Spinal cord (tissue), 10 donors: ENCODE data around the gene YBX1. TPM values are rescaled to one million over a fixed set of nuclear protein-coding genes. Genes with fewer than 3 reads are reported as not detected.

Source experiments
- DNase-seq, 6 donors: peaks; one replicate each; pipeline versions ENCODE4 v3.0.0 to v3.0.0-alpha.2; 2013 to 2015; ENCODE audit warnings: low spot score in 6 of 6, low read depth in 4 of 6
- H3K27ac ChIP-seq: one replicate; pipeline ENCODE4 v1.5.1; 2013; ENCODE audit warnings: low read depth, low read length, control low read depth
- H3K27me3 ChIP-seq: one replicate; pipeline ENCODE4 v1.6.1; 2013; ENCODE audit warnings: low read length; ENCODE audit not compliant: control insufficient read depth, insufficient read depth
- H3K36me3 ChIP-seq: one replicate; pipeline ENCODE4 v1.6.1; 2013; ENCODE audit warnings: low read length; ENCODE audit not compliant: control insufficient read depth, insufficient read depth
- H3K4me1 ChIP-seq: one replicate; pipeline ENCODE4 v1.6.1; 2013; ENCODE audit warnings: low read length; ENCODE audit not compliant: control insufficient read depth, insufficient read depth
- H3K4me3 ChIP-seq: one replicate; pipeline ENCODE4 v1.5.1; 2013; ENCODE audit warnings: low read depth, low read length, control low read depth
- H3K9me3 ChIP-seq: one replicate; pipeline ENCODE4 v1.6.1; 2013; ENCODE audit warnings: low read length; ENCODE audit not compliant: control insufficient read depth, insufficient read depth
- WGBS: methylation state at CpG from one replicate; pipeline ENCODE4 v1.1.5; 2013; ENCODE audit warnings: missing lambda C conversion rate; ENCODE audit not compliant: insufficient coverage; 5-methylcytosine and 5-hydroxymethylcytosine counted together
- long read RNA-seq, 4 donors: transcript quantifications; one replicate each; lab custom pipeline, GENCODE V29; 2026
- polyA plus RNA-seq, 2 donors: library from polyadenylated mRNA; unstranded; fragments of 120-200 nt; gene quantifications; one replicate each; pipeline ENCODE4 v1.2.1, GENCODE V29; 2013; ENCODE audit not compliant: insufficient read length in 2 of 2
- total RNA-seq, 2 donors: library from RNA; depleted of rRNA in 1 of 2; stranded (reverse); fragments of 120-200 nt in 1 of 2; fragments of >200 nt in 1 of 2; gene quantifications; one replicate each; pipeline versions ENCODE4 v1.2.3 to v1.2.4, GENCODE V29; 2013 to 2014
- donor health status: healthy.

YBX1 gene
- total RNA-seq, result 100 to 1,000 TPM; 455 to 701 TPM
- 1,000 to 10,000 TPM; 1,395 to 1,579 TPM for polyA plus RNA-seq
- long read RNA-seq, donor 1, transcript YBX1-201 (8 exons, 1,514 nt), result major isoform, 496 of 1,971 reads
- long read RNA-seq, donor 1, transcript YBX1-203 (7 exons, 1,524 nt), result minor isoform, 8 of 1,971 reads
- long read RNA-seq, donor 1, partial matches to known transcripts, result 1,440 of 1,971 reads
- long read RNA-seq, donor 1, other reads (novel, unspliced or antisense), result 27 of 1,971 reads
- long read RNA-seq, donor 2, transcript YBX1-201 (8 exons, 1,514 nt), result major isoform, 107 of 1,296 reads
- long read RNA-seq, donor 2, partial matches to known transcripts, result 1,163 of 1,296 reads
- long read RNA-seq, donor 2, other reads (novel, unspliced or antisense), result 23 of 1,296 reads
- long read RNA-seq, donor 3, transcript YBX1-203 (7 exons, 1,524 nt), result minor isoform, 5 of 1,726 reads
- long read RNA-seq, donor 3, transcript YBX1-201 (8 exons, 1,514 nt), result major isoform, 102 of 1,726 reads
- long read RNA-seq, donor 3, partial matches to known transcripts, result 1,591 of 1,726 reads
- long read RNA-seq, donor 3, other reads (novel, unspliced or antisense), result 27 of 1,726 reads
- long read RNA-seq, donor 4, transcript YBX1-201 (8 exons, 1,514 nt), result major isoform, 154 of 1,188 reads
- long read RNA-seq, donor 4, partial matches to known transcripts, result 1,033 of 1,188 reads
- long read RNA-seq, donor 4, other reads (novel, unspliced or antisense), result 0 of 1,188 reads

DNA sequence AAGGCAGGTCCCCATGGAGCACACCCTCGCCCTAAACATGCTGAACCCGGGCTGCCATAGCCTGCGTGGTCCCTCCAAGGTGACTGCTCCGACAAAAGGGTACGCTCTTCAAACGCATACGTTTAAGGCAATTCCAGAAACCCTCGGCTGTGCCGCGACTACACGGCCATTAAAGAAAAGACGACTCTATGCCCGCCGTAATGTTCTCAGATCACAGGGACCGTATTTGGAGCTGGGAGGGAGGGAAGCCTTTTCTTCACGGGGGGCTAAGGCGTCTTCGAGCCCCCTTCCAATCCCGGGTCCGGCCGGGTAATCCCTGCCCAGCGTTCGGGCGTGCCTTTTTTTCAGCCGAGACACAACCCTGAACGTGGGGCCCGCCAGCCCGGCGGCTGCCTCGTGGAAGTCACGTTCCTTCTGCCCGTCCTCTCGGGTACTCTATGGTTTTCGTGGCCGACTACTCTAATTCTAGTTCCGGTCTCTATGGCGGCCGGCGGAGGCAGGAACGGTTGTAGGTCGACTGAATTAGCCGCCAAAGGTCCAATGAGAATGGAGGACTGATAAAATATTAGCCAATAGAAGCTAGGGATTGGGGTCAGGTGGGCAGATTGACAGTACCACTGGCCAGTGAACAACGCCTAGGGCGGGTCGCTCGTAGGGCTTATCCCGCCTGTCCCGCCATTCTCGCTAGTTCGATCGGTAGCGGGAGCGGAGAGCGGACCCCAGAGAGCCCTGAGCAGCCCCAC, at the start of gene YBX1:
TSS of gene YBX1 (plus strand) at position 678 of the 743 bp plus-strand sequence. CDS start 148 bp downstream, outside the sequence.
- H3K9me3 ChIP-seq, result no peaks in the 10 kb centered on the region
- peak within 1 kb of the TSS; percentile 94 for H3K27ac ChIP-seq
- WGBS, result under 1% methylated on average over 54 of the region's 54 CpGs
- no peaks in the 10 kb centered on the region for H3K27me3 ChIP-seq
- peak; percentile 95 to 100 (median 98) for DNase-seq
- peaks cover 5% of the 10 kb centered on the region for H3K4me1 ChIP-seq
- H3K36me3 ChIP-seq, result no peaks in the 10 kb centered on the region
- peak within 1 kb of the TSS; percentile 92 for H3K4me3 ChIP-seq

GRCh38 chr1:42639116-42639515, 43.1 kb upstream of the YBX1 start:
- no peak for DNase-seq
- Histone ChIP-seq H3K4me3 (no peak overlapping the region), H3K36me3 (no peaks in the 10 kb centered on the region), H3K27me3 (no peaks in the 10 kb centered on the region), H3K4me1 (no peaks in the 10 kb centered on the region), H3K27ac (no peak overlapping the region), H3K9me3 (no peaks in the 10 kb centered on the region)

DNA sequence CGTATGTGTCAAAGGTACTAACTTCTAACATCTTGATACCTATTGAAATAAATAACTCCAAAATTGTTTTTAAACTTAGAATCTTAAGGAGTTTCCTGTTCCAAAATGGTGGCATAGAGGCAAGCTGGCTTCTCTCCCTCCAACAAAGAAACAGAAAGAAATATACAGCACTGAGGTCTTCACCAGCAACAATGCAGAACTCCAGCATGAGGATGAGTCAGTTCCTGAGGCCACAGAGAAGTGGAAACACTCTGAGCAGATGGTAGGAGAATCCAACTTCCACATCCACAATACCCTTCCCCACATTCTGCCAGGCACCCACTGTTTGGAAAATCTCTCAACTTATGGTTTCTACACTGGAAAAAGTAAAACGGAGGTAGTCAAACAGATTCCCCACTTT, 36.2 kb upstream of the YBX1 start:
- H3K36me3 ChIP-seq, result peaks cover 6% of the 10 kb centered on the region
- no peaks in the 10 kb centered on the region for H3K9me3 ChIP-seq
- H3K27ac ChIP-seq, result no peak overlapping the region
- no peaks in the 10 kb centered on the region for H3K4me1 ChIP-seq
- H3K4me3 ChIP-seq, result no peak overlapping the region
- DNase-seq, result no peak
- no peaks in the 10 kb centered on the region for H3K27me3 ChIP-seq
- no CpG with 5 or more reads among the region's 2 CpGs for WGBS

- H3K9me3 ChIP-seq, result no peaks in the 10 kb centered on the region
- no peak for DNase-seq
- no peak overlapping the region for H3K4me3 ChIP-seq
- peaks cover 5% of the 10 kb centered on the region for H3K36me3 ChIP-seq
- H3K4me1 ChIP-seq, result peaks cover 8% of the 10 kb centered on the region
- H3K27ac ChIP-seq, result no peak overlapping the region
- no peaks in the 10 kb centered on the region for H3K27me3 ChIP-seq
- WGBS, result 93% methylated on average over 2 of the region's 5 CpGs
Observed at GRCh38 chr1:42657201-42657600, 25.0 kb upstream of the YBX1 start.

DNA sequence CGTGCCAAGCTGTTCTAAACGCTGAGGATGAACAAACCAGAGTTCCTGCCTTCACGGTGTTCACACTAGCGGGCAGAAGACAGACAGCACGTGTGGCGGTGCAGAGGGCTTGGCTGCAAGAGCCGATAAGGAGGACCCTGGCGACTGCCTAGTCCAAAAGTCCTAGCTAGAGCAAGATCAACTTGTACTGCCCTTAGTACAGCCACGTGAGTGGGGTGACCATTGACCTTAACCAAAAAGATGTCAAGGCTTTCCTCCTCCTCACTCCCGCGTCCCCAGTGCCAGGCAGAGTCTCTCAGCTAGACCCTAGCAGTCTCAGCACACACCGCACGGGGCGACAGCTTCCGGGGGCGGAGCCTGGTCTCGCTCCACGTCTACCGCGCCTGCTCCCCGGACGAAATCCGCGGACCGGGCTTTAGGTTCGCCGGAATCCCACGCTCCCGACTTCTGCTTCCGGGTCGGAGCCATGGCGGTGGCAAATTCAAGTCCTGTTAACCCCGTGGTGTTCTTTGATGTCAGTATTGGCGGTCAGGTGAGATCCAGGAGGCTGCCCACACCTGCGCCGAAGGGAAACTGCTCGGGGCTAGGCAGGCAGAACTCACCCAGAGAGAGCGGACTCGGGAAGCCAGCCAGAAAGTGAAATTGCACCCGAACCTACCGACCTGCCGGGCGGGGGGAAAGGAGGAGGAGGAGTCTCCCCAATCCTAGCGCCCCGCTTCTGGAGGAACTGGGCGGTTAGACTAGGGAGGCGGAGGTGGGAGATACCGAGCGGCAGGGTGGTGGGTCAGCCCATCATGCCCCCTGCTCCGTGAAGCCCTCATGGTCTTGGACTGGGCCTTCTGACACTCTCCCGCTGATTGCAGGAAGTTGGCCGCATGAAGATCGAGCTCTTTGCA, 24.0 kb upstream of the YBX1 start, which contains the start of gene PPIH:
TSS of gene PPIH (plus strand) at position 443 of the 896 bp plus-strand sequence. CDS start at position 467, 24 bp downstream.
- peaks cover 5% of the 10 kb centered on the region for H3K36me3 ChIP-seq
- H3K9me3 ChIP-seq, result no peaks in the 10 kb centered on the region
- peak; percentile 87 to 98 (median 90) for DNase-seq
- under 1% methylated on average over 53 of the region's 53 CpGs for WGBS
- H3K27me3 ChIP-seq, result no peaks in the 10 kb centered on the region
- H3K4me1 ChIP-seq, result peaks cover 8% of the 10 kb centered on the region
- peak within 1 kb of the TSS; percentile 95 for H3K4me3 ChIP-seq
- peak within 1 kb of the TSS; percentile 59 for H3K27ac ChIP-seq

GRCh38 chr1:42658877-42659337, 23.3 kb upstream of the YBX1 start:
- H3K9me3 ChIP-seq, result no peaks in the 10 kb centered on the region
- WGBS, result 3% methylated on average over 16 of the region's 20 CpGs
- H3K4me3 ChIP-seq, result peak overlapping the region; percentile 95
- peaks cover 8% of the 10 kb centered on the region for H3K4me1 ChIP-seq
- peaks cover 8% of the 10 kb centered on the region for H3K36me3 ChIP-seq
- no peaks in the 10 kb centered on the region for H3K27me3 ChIP-seq
- DNase-seq, result peak in 1 of 6 donors; percentile 5
- H3K27ac ChIP-seq, result peak overlapping the region; percentile 57

- WGBS, result no CpG with 5 or more reads among the region's 3 CpGs
- Histone ChIP-seq H3K27ac (no peak overlapping the region), H3K36me3 (peaks cover 23% of the 10 kb centered on the region), H3K4me3 (no peak overlapping the region), H3K9me3 (no peaks in the 10 kb centered on the region), H3K27me3 (no peaks in the 10 kb centered on the region), H3K4me1 (peaks cover 8% of the 10 kb centered on the region)
- DNase-seq, result no peak
Observed at GRCh38 chr1:42660907-42661500, 21.2 kb upstream of the YBX1 start.

DNA sequence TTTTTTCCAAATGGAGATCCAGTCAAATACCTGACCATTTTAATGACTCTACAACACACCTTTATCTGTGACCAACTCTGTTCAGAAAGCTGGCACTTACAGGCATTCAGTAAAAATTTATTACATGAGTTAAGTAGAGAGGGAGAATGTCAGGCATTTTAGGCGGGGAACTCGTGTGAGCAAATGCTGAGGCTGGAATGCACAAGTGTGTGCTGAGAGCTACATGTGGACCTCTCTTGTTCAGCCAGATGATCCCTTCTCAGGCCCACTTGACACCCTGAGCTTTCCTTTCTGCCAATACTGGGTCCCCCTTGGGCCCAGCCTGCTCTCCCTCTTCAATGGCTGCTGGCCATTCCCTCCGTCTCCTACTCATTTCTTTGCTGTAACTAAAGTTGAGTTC, 12.3 kb upstream of the YBX1 start:
- H3K27me3 ChIP-seq, result no peaks in the 10 kb centered on the region
- no peak overlapping the region for H3K4me3 ChIP-seq
- no peak overlapping the region for H3K27ac ChIP-seq
- H3K4me1 ChIP-seq, result no peaks in the 10 kb centered on the region
- peaks cover 50% of the 10 kb centered on the region for H3K36me3 ChIP-seq
- WGBS, result 85% methylated on average over 3 of the region's 3 CpGs
- no peaks in the 10 kb centered on the region for H3K9me3 ChIP-seq
- no peak for DNase-seq
